Astrocyte (in vitro differentiated cells and primary cell): ENCODE data around the gene DYNLRB1.

Source experiments
- CTCF ChIP-seq: IDR thresholded peaks from 2 replicates; pipeline ENCODE4 v1.5.1; 2011; ENCODE audit warnings: low read depth, mild to moderate bottlenecking, inconsistent platforms, low read length, moderate library complexity; ENCODE audit not compliant: insufficient read depth
- EZH2 ChIP-seq: IDR thresholded peaks from 2 replicates; pipeline ENCODE4 v1.6.1; 2012; ENCODE audit warnings: mild to moderate bottlenecking, low read length, inconsistent platforms; ENCODE audit not compliant: insufficient read depth

GRCh38 chr20:34541917-34542316 lies 25.7 kb downstream of the DYNLRB1 start:
- TF ChIP-seq EZH2 (no peak), CTCF (no peak)
